Neuron (in vitro differentiated cells): ENCODE results near the gene IST1.

Experiments
- H2AFZ ChIP-seq: one replicate; pipeline ENCODE4 v1.6.1; 2013; ENCODE audit warnings: low read depth, mild to moderate bottlenecking, inconsistent platforms, low read length, moderate library complexity
- H3K27me3 ChIP-seq: one replicate; pipeline ENCODE4 v1.6.1; 2013; ENCODE audit warnings: low read length; ENCODE audit not compliant: insufficient read depth
- H3K36me3 ChIP-seq: one replicate; pipeline ENCODE4 v1.6.1; 2013; ENCODE audit warnings: low read length; ENCODE audit not compliant: insufficient read depth
- H3K4me1 ChIP-seq: one replicate; pipeline ENCODE4 v1.6.1; 2013; ENCODE audit warnings: low read length; ENCODE audit not compliant: insufficient read depth
- H3K4me3 ChIP-seq: 2 replicates; pipeline ENCODE4 v1.5.1; 2013; ENCODE audit warnings: mild to moderate bottlenecking, low read length, moderate library complexity
- H3K9me3 ChIP-seq: one replicate; pipeline ENCODE4 v1.6.1; 2013; ENCODE audit warnings: low read length

The IST1 gene

DNA sequence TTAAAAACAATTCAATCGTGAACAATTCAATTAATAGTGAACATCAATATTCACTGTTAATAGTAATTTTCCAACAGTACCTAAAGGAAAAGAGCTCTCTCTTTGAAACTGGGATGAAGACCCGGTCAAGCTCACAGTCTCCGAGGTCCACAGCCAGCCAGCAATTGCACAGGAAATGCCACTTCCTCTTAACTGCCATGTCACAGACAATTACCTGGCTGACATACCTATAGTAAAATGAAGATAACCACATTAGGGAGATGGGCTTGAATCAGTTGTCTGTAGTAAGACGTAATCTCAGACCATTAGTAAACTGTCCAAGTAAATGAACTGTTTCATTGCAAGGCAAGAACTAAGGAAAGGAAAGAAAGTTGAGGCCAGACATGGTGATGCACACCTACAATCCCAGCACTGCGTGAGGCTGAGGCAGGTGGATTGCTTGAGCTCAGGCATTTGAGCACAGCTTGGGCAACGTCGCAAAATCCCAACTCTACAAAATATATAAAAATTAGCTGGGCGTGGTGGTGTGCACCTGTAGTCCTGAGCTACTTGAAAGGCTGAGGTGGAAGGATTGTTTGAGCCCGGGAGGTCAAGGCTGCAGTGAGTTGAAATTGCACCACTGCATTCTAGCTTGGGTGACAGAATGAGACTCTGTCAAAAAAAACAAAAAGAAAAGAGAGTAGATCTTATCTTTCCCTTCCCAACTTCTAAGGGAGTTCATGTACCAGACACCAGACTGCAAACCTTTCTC is 68.0 kb downstream of the IST1 start:
- no peaks in the 10 kb centered on the region for H3K4me1 ChIP-seq
- no peaks in the 10 kb centered on the region for H3K36me3 ChIP-seq
- no peaks in the 10 kb centered on the region for H3K9me3 ChIP-seq
- H2AFZ ChIP-seq = no peak overlapping the region
- no peak overlapping the region for H3K4me3 ChIP-seq
- H3K27me3 ChIP-seq = no peaks in the 10 kb centered on the region

DNA sequence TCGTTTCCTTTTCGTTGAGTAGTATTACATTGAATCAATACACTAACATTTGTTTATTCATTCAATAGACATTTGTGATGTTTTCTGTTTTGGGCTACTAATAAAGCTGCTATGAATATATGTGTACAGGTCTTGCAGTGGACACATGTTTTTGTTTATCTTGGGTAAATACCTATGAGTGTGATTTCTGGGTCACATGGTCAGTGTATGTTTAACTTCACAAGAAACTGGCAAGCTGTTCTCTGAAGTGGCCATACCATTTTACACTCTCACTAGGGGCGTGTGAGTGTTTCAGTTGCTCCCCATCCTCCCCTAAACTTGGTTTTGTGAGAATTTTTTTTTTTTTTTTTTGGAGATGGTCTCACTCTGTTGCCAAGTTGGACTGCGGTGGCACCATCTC is 69.9 kb downstream of the IST1 start:
- H2AFZ ChIP-seq = no peak overlapping the region
- H3K4me1 ChIP-seq = no peaks in the 10 kb centered on the region
- H3K36me3 ChIP-seq = no peaks in the 10 kb centered on the region
- no peak overlapping the region for H3K4me3 ChIP-seq
- no peaks in the 10 kb centered on the region for H3K9me3 ChIP-seq
- no peaks in the 10 kb centered on the region for H3K27me3 ChIP-seq

DNA sequence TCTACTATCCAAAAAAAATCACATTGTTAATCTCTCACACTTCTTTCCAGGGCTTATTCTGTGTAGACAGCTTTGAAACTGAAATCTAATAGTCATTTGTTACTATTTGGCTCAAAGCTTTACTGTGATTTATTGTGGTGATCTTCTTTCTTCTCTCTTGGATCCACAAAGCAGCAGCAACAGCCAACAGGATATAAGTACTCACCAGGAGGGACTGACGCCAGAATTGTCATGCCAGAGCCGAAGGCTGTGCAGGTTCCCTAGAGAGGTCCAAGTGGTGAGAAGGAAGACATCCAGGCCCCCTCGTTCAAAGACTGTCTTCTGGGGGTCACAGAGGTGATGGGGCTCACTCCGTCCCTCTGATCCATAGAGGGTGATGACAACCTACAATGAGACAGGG is 71.6 kb downstream of the IST1 start:
- Histone ChIP-seq H3K9me3 (no peaks in the 10 kb centered on the region), H3K27me3 (peaks cover 2% of the 10 kb centered on the region), H3K4me1 (no peaks in the 10 kb centered on the region), H2AFZ (no peak overlapping the region), H3K36me3 (no peaks in the 10 kb centered on the region), H3K4me3 (no peak overlapping the region)

DNA sequence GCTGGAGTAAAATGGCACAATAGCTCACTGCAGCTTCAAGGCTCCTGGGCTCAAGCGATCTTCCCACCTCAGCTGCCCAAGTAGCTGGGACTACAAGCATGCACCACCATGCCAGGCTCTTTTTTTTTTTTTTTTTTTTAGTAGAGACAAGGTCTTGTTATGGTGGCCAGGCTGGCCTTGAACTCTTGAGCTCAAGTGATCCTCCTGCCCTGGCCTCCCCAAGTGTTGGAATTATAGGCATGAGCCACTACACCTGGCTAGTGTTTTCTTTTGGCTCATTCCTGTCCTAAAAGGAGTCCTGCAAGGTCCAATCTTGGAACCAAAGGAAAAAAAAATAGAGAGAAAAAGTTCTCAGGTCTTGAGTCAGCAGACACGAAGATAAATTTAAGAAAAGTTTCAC is 74.0 kb downstream of the IST1 start:
- Histone ChIP-seq H3K4me1 (no peaks in the 10 kb centered on the region), H3K36me3 (no peaks in the 10 kb centered on the region), H3K9me3 (no peaks in the 10 kb centered on the region), H2AFZ (no peak overlapping the region), H3K4me3 (no peak overlapping the region), H3K27me3 (peaks cover 2% of the 10 kb centered on the region)

DNA sequence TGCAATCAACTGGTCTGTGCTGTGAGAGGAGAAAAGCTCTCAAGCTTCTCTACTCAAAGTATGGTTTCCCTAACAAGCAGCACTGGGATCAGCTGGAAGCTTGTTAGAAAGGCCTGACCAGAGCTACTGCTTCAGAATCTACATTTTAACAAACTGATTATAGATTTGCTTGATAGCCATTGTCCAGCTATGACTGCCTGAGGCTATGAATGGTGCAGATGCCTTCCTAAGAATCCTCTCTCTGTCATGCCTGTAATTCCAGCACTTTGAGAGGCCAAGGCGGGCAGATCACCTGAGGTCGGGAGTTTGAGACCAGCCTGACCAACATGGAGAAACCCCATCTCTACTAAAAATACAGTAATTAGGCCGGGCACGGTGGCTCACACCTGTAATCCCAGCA is 76.2 kb downstream of the IST1 start:
- Histone ChIP-seq H3K4me1 (no peaks in the 10 kb centered on the region), H3K9me3 (no peaks in the 10 kb centered on the region), H3K36me3 (no peaks in the 10 kb centered on the region), H3K27me3 (peaks cover 2% of the 10 kb centered on the region), H3K4me3 (no peak overlapping the region), H2AFZ (no peak overlapping the region)

DNA sequence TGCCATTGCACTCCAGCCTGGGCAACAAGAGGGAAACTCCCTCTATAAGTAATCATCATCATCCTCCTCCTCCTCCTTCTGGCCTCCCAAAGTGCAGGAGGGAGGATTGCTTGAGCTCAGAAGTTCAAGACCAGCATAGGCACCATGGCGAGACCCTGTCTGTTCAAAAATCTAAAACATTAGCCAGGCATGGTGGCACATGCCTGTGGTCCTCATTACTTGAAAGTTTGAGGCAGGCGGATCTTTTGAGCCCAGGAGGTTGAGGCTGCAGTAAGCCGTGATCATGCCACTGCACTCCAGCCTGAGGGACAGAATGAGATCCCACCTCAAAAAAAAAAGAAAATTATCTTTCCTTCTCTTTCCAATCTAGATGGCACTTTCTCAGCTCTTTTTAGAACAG is 77.0 kb downstream of the IST1 start:
- peaks cover 2% of the 10 kb centered on the region for H3K27me3 ChIP-seq
- H2AFZ ChIP-seq = no peak overlapping the region
- H3K9me3 ChIP-seq = no peaks in the 10 kb centered on the region
- no peaks in the 10 kb centered on the region for H3K4me1 ChIP-seq
- H3K36me3 ChIP-seq = no peaks in the 10 kb centered on the region
- H3K4me3 ChIP-seq = no peak overlapping the region

DNA sequence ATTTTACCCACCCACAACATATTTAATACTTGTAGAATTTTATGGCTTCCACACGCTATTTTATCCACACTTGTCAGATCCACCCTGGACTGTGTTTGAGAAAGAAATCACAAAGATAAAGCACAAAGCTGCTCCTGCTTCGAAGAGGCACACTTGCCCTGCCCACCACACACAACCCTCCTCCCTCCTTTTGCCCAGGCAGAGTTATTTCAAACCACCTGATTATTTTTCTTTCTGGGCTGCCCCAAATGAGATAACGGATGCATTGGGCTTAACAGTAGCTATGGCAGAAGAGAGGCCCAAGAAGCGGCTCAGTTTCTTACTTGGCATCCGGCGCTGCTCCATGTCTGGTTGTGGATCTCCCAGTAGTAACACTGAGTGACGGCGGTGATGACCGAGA is 77.7 kb downstream of the IST1 start:
- Histone ChIP-seq H3K4me3 (no peak overlapping the region), H3K9me3 (no peaks in the 10 kb centered on the region), H3K36me3 (no peaks in the 10 kb centered on the region), H3K4me1 (no peaks in the 10 kb centered on the region), H2AFZ (no peak overlapping the region), H3K27me3 (peaks cover 2% of the 10 kb centered on the region)

DNA sequence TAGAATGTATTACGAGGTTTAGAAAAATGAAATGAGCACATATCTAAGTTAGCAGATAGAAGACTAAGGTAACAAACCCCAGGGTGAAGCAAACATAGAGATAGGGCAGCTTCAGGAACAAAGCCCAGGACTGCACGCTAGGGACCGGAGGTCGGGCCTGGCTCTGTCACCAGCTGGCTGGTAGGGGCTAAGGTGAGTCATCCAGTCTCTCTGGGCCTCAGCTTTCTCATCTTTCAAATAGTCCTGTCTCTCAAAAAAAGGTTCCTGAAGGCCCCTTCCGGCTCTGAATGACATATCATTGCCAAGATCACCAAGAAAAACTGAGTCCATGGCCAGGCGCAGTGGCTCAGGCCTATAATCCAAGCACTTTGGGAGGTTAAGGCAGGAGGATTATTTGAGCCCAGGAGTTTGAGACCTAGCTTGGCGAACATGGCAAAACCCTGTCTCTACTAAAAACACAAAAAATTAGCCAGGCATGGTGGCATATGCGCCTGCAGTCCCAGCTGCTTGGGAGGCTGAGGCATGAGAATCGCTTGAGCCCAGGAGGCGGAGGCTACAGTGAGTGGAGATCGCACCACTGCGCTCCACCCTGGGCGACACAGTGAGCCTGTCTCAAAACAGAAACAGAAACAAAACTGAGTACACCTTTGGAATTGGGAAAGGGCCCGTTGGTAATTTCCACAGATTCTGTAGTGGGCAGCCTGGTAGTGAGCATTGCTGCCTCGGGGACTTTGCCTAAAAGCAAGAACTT is 78.9 kb downstream of the IST1 start:
- Histone ChIP-seq H3K9me3 (no peaks in the 10 kb centered on the region), H3K4me3 (no peak overlapping the region), H3K36me3 (no peaks in the 10 kb centered on the region)

More for the DNA sequence above, 78.9 kb downstream of the IST1 start:
- no peaks in the 10 kb centered on the region for H3K4me1 ChIP-seq
- H3K27me3 ChIP-seq = peaks cover 2% of the 10 kb centered on the region
- H2AFZ ChIP-seq = no peak overlapping the region
